Muscle of leg (tissue), 11 donors: Measurements from ENCODE around the gene SIK3. TPM values are rescaled to one million over a fixed set of nuclear protein-coding genes. Genes with fewer than 3 reads are reported as not detected.
A peak's percentile ranks its signal among the peaks of the same experiment; 100 is the strongest.

Experiments
- DNase-seq: peaks from one replicate; pipeline ENCODE4 v3.0.0; 2013
- H3K27ac ChIP-seq: one replicate; pipeline ENCODE4 v1.5.1; 2013; ENCODE audit warnings: mild to moderate bottlenecking, low read length, control low read depth
- H3K27me3 ChIP-seq: one replicate; pipeline ENCODE4 v1.6.1; 2013; ENCODE audit warnings: low read length; ENCODE audit not compliant: control insufficient read depth, insufficient read depth
- H3K36me3 ChIP-seq: one replicate; pipeline ENCODE4 v1.6.1; 2013; ENCODE audit warnings: low read length; ENCODE audit not compliant: control insufficient read depth, insufficient read depth
- H3K4me1 ChIP-seq: one replicate; pipeline ENCODE4 v1.6.1; 2013; ENCODE audit warnings: low read length; ENCODE audit not compliant: control insufficient read depth, insufficient read depth
- H3K4me3 ChIP-seq: one replicate; pipeline ENCODE4 v1.5.1; 2013; ENCODE audit warnings: low read length, control low read depth
- H3K9me3 ChIP-seq: replicated peaks from 2 replicates; pipeline ENCODE4 v1.6.1; 2013; ENCODE audit warnings: low read depth, low read length; ENCODE audit not compliant: control insufficient read depth
- WGBS: methylation state at CpG from one replicate; pipeline ENCODE4 v1.1.5; 2013; ENCODE audit warnings: missing lambda C conversion rate; ENCODE audit not compliant: insufficient coverage; 5-methylcytosine and 5-hydroxymethylcytosine counted together
- polyA plus RNA-seq, 8 donors: library from polyadenylated mRNA; unstranded; fragments of 120-200 nt; gene quantifications; one replicate each; pipeline versions ENCODE4 v1.2.1 to v1.2.3, GENCODE V29; 2013; ENCODE audit warnings: inconsistent platforms in 1 of 8, low replicate concordance in 1 of 8; ENCODE audit not compliant: insufficient read length in 8 of 8, insufficient read depth in 1 of 8
- total RNA-seq: library from RNA; stranded (reverse); fragments of 120-200 nt; gene quantifications from one replicate; pipeline ENCODE4 v1.2.4, GENCODE V29; 2013

The SIK3 gene
- total and polyA plus RNA-seq, 9 donors: 20.0 to 35.0 (median 29.5) TPM

GRCh38 chr11:117094776-117095175, 3.5 kb downstream of the SIK3 start:
- Histone ChIP-seq H3K9me3 (no peaks in the 10 kb centered on the region), H3K4me3 (no peak overlapping the region), H3K4me1 (peaks cover 28% of the 10 kb centered on the region), H3K27ac (peak overlapping the region; percentile 94), H3K36me3 (no peaks in the 10 kb centered on the region), H3K27me3 (no peaks in the 10 kb centered on the region)
- 20% methylated on average over 1 of the region's 4 CpGs for WGBS
- peak; percentile 68 for DNase-seq

- H3K27me3 ChIP-seq: no peaks in the 10 kb centered on the region
- WGBS: no CpG with 5 or more reads among the region's 5 CpGs
- no peaks in the 10 kb centered on the region for H3K9me3 ChIP-seq
- H3K36me3 ChIP-seq: no peaks in the 10 kb centered on the region
- H3K4me3 ChIP-seq: no peak overlapping the region
- H3K27ac ChIP-seq: no peak overlapping the region
- H3K4me1 ChIP-seq: peaks cover 17% of the 10 kb centered on the region
- DNase-seq: no peak
These were observed 5.2 kb downstream of the SIK3 start for GRCh38 chr11:117092951-117093590.

- 100% methylated on average over 1 of the region's 4 CpGs for WGBS
- no peak overlapping the region for H3K27ac ChIP-seq
- peaks cover 18% of the 10 kb centered on the region for H3K4me1 ChIP-seq
These were observed 6.3 kb downstream of the SIK3 start for GRCh38 chr11:117091753-117092477.

GRCh38 chr11:117090111-117090706, 8.0 kb downstream of the SIK3 start:
- no peaks in the 10 kb centered on the region for H3K27me3 ChIP-seq
- no peak for DNase-seq
- H3K4me1 ChIP-seq: peaks cover 9% of the 10 kb centered on the region
- H3K27ac ChIP-seq: no peak overlapping the region
- no peaks in the 10 kb centered on the region for H3K9me3 ChIP-seq
- WGBS: no CpG with 5 or more reads among the region's 5 CpGs
- no peak overlapping the region for H3K4me3 ChIP-seq
- no peaks in the 10 kb centered on the region for H3K36me3 ChIP-seq

More at GRCh38 chr11:117091753-117092477, 6.3 kb downstream of the SIK3 start:
- no peak overlapping the region for H3K4me3 ChIP-seq
- no peaks in the 10 kb centered on the region for H3K9me3 ChIP-seq
- H3K36me3 ChIP-seq: no peaks in the 10 kb centered on the region
- no peak for DNase-seq
- no peaks in the 10 kb centered on the region for H3K27me3 ChIP-seq

- Histone ChIP-seq H3K9me3 (no peaks in the 10 kb centered on the region), H3K4me1 (peaks cover 6% of the 10 kb centered on the region), H3K27me3 (no peaks in the 10 kb centered on the region), H3K36me3 (no peaks in the 10 kb centered on the region), H3K27ac (no peak overlapping the region), H3K4me3 (no peak overlapping the region)
- 73% methylated on average over 2 of the region's 7 CpGs for WGBS
- DNase-seq: no peak
These were observed 8.5 kb downstream of the SIK3 start for GRCh38 chr11:117089685-117090084.

GRCh38 chr11:117087446-117087845, 10.8 kb downstream of the SIK3 start:
- no peaks in the 10 kb centered on the region for H3K36me3 ChIP-seq
- no peaks in the 10 kb centered on the region for H3K27me3 ChIP-seq
- H3K4me1 ChIP-seq: peaks cover 2% of the 10 kb centered on the region
- no peak overlapping the region for H3K4me3 ChIP-seq
- no peak for DNase-seq
- no CpG with 5 or more reads among the region's 3 CpGs for WGBS
- H3K9me3 ChIP-seq: no peaks in the 10 kb centered on the region
- H3K27ac ChIP-seq: no peak overlapping the region

- H3K4me1 ChIP-seq: peaks cover 2% of the 10 kb centered on the region
- H3K36me3 ChIP-seq: no peaks in the 10 kb centered on the region
- no peak for DNase-seq
- no peaks in the 10 kb centered on the region for H3K9me3 ChIP-seq
- H3K27ac ChIP-seq: no peak overlapping the region
- 89% methylated on average over 1 of the region's 4 CpGs for WGBS
- H3K4me3 ChIP-seq: no peak overlapping the region
- H3K27me3 ChIP-seq: no peaks in the 10 kb centered on the region
These were observed 13.2 kb downstream of the SIK3 start for GRCh38 chr11:117084992-117085391.

GRCh38 chr11:117083011-117083935, 15.0 kb downstream of the SIK3 start:
- no peaks in the 10 kb centered on the region for H3K9me3 ChIP-seq
- no peaks in the 10 kb centered on the region for H3K36me3 ChIP-seq
- 17% methylated on average over 1 of the region's 5 CpGs for WGBS
- H3K27me3 ChIP-seq: no peaks in the 10 kb centered on the region
- H3K4me1 ChIP-seq: peaks cover 2% of the 10 kb centered on the region
- DNase-seq: peak; percentile 51
- H3K4me3 ChIP-seq: no peak overlapping the region
- no peak overlapping the region for H3K27ac ChIP-seq

GRCh38 chr11:117081908-117082307, 16.3 kb downstream of the SIK3 start:
- no peak overlapping the region for H3K27ac ChIP-seq
- no peak overlapping the region for H3K4me3 ChIP-seq
- H3K9me3 ChIP-seq: no peaks in the 10 kb centered on the region
- no peaks in the 10 kb centered on the region for H3K36me3 ChIP-seq
- no peaks in the 10 kb centered on the region for H3K4me1 ChIP-seq
- DNase-seq: no peak
- no peaks in the 10 kb centered on the region for H3K27me3 ChIP-seq
- 100% methylated on average over 1 of the region's 1 CpG for WGBS
